PC-9 (cell line): ENCODE measurements around the gene KIF21A.

Source experiments
- EZH2 ChIP-seq: fragments of 200-600 bp; sonication (generic); IDR thresholded peaks from 2 replicates; pipeline ENCODE4 v1.8.0; 2017; ENCODE audit warnings: antibody characterized with exemption, low read depth
- TF ChIP-seq, protein P1 (sequence below): fragments of 200-600 bp; sonication (generic); conservative IDR thresholded peaks from 2 replicates; pipeline ENCODE4 v1.6.1; 2017; ENCODE audit warnings: mixed run types, antibody characterized with exemption, mild to moderate bottlenecking, moderate library complexity

DNA sequence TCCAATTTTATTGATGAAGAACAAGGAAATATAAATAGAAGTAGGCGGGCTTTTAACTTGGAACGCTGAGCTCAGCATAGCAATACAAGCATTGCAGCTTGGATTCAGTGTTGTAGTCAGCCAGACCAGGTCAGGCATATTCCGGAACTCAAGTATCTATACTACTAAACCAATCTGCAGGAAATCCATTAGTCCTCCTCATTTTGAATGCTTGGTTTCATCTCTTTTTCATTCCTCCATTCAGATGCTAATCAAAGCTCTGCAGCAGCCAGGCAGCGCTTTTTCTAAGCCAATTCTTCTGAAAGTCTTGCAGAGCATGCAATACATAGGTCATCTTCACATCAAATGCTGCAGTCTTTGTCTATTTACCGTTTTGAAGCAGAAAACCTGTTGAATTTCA, 49.0 kb downstream of the KIF21A start:
- TF ChIP-seq, protein P1, sequence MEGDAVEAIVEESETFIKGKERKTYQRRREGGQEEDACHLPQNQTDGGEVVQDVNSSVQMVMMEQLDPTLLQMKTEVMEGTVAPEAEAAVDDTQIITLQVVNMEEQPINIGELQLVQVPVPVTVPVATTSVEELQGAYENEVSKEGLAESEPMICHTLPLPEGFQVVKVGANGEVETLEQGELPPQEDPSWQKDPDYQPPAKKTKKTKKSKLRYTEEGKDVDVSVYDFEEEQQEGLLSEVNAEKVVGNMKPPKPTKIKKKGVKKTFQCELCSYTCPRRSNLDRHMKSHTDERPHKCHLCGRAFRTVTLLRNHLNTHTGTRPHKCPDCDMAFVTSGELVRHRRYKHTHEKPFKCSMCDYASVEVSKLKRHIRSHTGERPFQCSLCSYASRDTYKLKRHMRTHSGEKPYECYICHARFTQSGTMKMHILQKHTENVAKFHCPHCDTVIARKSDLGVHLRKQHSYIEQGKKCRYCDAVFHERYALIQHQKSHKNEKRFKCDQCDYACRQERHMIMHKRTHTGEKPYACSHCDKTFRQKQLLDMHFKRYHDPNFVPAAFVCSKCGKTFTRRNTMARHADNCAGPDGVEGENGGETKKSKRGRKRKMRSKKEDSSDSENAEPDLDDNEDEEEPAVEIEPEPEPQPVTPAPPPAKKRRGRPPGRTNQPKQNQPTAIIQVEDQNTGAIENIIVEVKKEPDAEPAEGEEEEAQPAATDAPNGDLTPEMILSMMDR, result no peak
- TF ChIP-seq EZH2, result no peak
